Heart right ventricle (tissue), 16 donors: ENCODE data around the gene SERPINB10. TPM values are rescaled to one million over a fixed set of nuclear protein-coding genes. Genes with fewer than 3 reads are reported as not detected.

Experiments used
- ATAC-seq, 8 donors: fragments of 200-7000 bp; cut with Tn5 transposase; one replicate each; pipeline ENCODE4 v1.9.1; 2020; ENCODE audit warnings: mild to moderate bottlenecking in 8 of 8, moderate library complexity in 8 of 8, moderate number of reproducible peaks in 1 of 8
- DNase-seq, 2 donors: peaks; one replicate each; pipeline ENCODE4 v3.0.0-alpha.2; 2020
- H3K27ac ChIP-seq, 10 donors: fragments of 200-600 bp; sonication (generic) in 2 of 10; one replicate each; pipeline versions ENCODE4 v1.5.0 to v1.8.0; 2020 to 2022; ENCODE audit warnings: mild to moderate bottlenecking in 3 of 10
- H3K27me3 ChIP-seq, 7 donors: fragments of 200-600 bp; one replicate each; pipeline ENCODE4 v1.8.0; 2021 to 2022; ENCODE audit warnings: mild to moderate bottlenecking in 2 of 7
- H3K36me3 ChIP-seq, 9 donors: fragments of 200-600 bp; sonication (generic) in 1 of 9; one replicate each; pipeline versions ENCODE4 v1.5.0 to v1.8.0; 2020 to 2022; ENCODE audit warnings: mild to moderate bottlenecking in 2 of 9
- H3K4me1 ChIP-seq, 9 donors: fragments of 200-600 bp; sonication (generic) in 1 of 9; one replicate each; pipeline versions ENCODE4 v1.5.0 to v1.8.0; 2020 to 2022; ENCODE audit warnings: mild to moderate bottlenecking in 4 of 9
- H3K4me3 ChIP-seq, 10 donors: fragments of 200-600 bp; sonication (generic) in 2 of 10; one replicate each; pipeline versions ENCODE4 v1.5.0 to v1.8.0; 2020 to 2022; ENCODE audit warnings: mild to moderate bottlenecking in 7 of 10, moderate library complexity in 2 of 10
- H3K9me3 ChIP-seq, 11 donors: fragments of 200-600 bp in 10 of 11; sonication (generic) in 2 of 11; one replicate each; pipeline versions ENCODE4 v1.5.0 to v1.8.0; 2013 to 2022; ENCODE audit warnings: mild to moderate bottlenecking in 2 of 11, control low read depth in 1 of 11, moderate library complexity in 1 of 11
- CTCF ChIP-seq, 9 donors: fragments of 200-600 bp; sonication (generic) in 2 of 9; IDR thresholded peaks; one replicate each; pipeline versions ENCODE4 v1.5.0 to v1.8.0; 2021 to 2022; ENCODE audit warnings: antibody characterized with exemption in 9 of 9, mild to moderate bottlenecking in 5 of 9, moderate library complexity in 1 of 9
- WGBS, 2 donors: extraction: QIAGEN DNeasy Blood & Tissue Kit; methylation state at CpG; one replicate each; pipeline ENCODE4 v1.1.7; 2013; ENCODE audit warnings: inconsistent platforms in 1 of 2; 5-methylcytosine and 5-hydroxymethylcytosine counted together
- intact Hi-C, 10 donors: fragments of 100-400 bp; cut with DNase I; formaldehyde crosslinking; loops; one replicate each; pipeline versions ENCODE4 v1.11.1 to v1.14.2; 2022
- polyA plus RNA-seq, 2 donors: library from polyadenylated mRNA; stranded (reverse); fragments of 200-250 nt; gene quantifications; one replicate each; pipeline ENCODE4 v1.2.3, GENCODE V29; 2013
- total RNA-seq, 10 donors: library from RNA; stranded (reverse); fragmentation: NEBNext Ultra II Directional in 3 of 10; extraction: Animal tissue kit (Norgen Biotek cat#: 25700) in 3 of 10; gene quantifications; one replicate each; pipeline versions ENCODE4 v1.2.1 to v1.2.4, GENCODE V29; 2021 to 2023
- donor health status: Arrhythmogenic right ventricular cardiomyopathy.
- donor health status: ischemic (EF 13 %, LVEDD 7.1; RV severe dilation, severe dysfunction).
- donor health status: healthy with polysubstance abuse.
- donor health status: DM: no; HTN: yes; CAD: no.
- donor health status: DM: no; HTN: no; CAD: no.
- donor health status: ischemic (EF 25% LVEDD 6.9; RV normal size, moderate dysfunction).
- donor health status: ischemic (EF 25% LVEDD 5.7; RV mildly dilated, moderate dysfunction).
- donor health status: healthy.
- donor health status: DM: yes; HTN: yes; CAD: no.
- donor health status: Ischemic cardiomyopathy.
- donor health status: ischemic (EF 35%, LVEDD 5.7; RV mildly dilated, moderate dysfunction).
- donor health status: nonischemic (EF 11% LVEDD 7.7; RV severe dilation, severe dysfunction).
- donor health status: DM: yes; HTN: yes; CAD: no.
- donor health status: PGD.
- donor health status: ischemic (EF 29% LVEDD 5.4; RV normal size, mild dysfunction).
- donor health status: nonischemic (EF 23%, LVEDD 6.1; RV moderate dilation, normal function).

The SERPINB10 gene
- total and polyA plus RNA-seq, 12 donors, result not detected

GRCh38 chr18:63897072-63897471, 10.7 kb upstream of the SERPINB10 start:
- H3K9me3 ChIP-seq, result no peaks in the 10 kb centered on the region
- ATAC-seq, result no peak
- WGBS, 2 donors, result 61 to 67% methylated on average over 4 of the region's 4 CpGs
- DNase-seq, result no peak
- H3K36me3 ChIP-seq, result no peaks in the 10 kb centered on the region
- intact Hi-C loops, result no loop called here
- no peak for TF ChIP-seq CTCF (IDR thresholded peaks at IDR 0.05)
- H3K4me1 ChIP-seq, result peaks cover 0 to 26% (median 0%) of the 10 kb centered on the region in 9 donors
- peaks cover 0 to 4% (median 0%) of the 10 kb centered on the region in 7 donors for H3K27me3 ChIP-seq
- no peak overlapping the region for H3K27ac ChIP-seq
- no peak overlapping the region for H3K4me3 ChIP-seq

- no peak for DNase-seq
- intact Hi-C loops, result no loop called here
- no peaks in the 10 kb centered on the region for H3K9me3 ChIP-seq
- H3K36me3 ChIP-seq, result no peaks in the 10 kb centered on the region
- H3K4me1 ChIP-seq, result peaks cover 0 to 12% (median 0%) of the 10 kb centered on the region in 9 donors
- TF ChIP-seq CTCF (IDR thresholded peaks at IDR 0.05), result no peak
- peaks cover 0 to 4% (median 0%) of the 10 kb centered on the region in 7 donors for H3K27me3 ChIP-seq
- no peak overlapping the region for H3K4me3 ChIP-seq
- no peak for ATAC-seq
- H3K27ac ChIP-seq, result no peak overlapping the region
Observed at GRCh38 chr18:63899206-63899605, 8.6 kb upstream of the SERPINB10 start.

GRCh38 chr18:63903851-63904570, 3.7 kb upstream of the SERPINB10 start:
- DNase-seq (no peak), ATAC-seq (no peak)
- TF ChIP-seq CTCF (IDR thresholded peaks at IDR 0.05), result no peak
- Histone ChIP-seq H3K27me3 (no peaks in the 10 kb centered on the region), H3K27ac (no peak overlapping the region), H3K9me3 (no peaks in the 10 kb centered on the region), H3K4me1 (peaks cover 0 to 4% (median 0%) of the 10 kb centered on the region in 9 donors), H3K36me3 (no peaks in the 10 kb centered on the region), H3K4me3 (no peak overlapping the region)
- 88 to 93% methylated on average over 1 of the region's 1 CpG for WGBS, 2 donors
- intact Hi-C loops, result no loop called here

- Histone ChIP-seq H3K4me1 (peaks cover 0 to 4% (median 0%) of the 10 kb centered on the region in 9 donors), H3K27me3 (no peaks in the 10 kb centered on the region), H3K4me3 (no peak overlapping the region), H3K9me3 (no peaks in the 10 kb centered on the region), H3K27ac (no peak overlapping the region), H3K36me3 (no peaks in the 10 kb centered on the region)
- no peak for TF ChIP-seq CTCF (IDR thresholded peaks at IDR 0.05)
- intact Hi-C loops, result no loop called here
- 60 to 61% methylated on average over 1 of the region's 1 CpG for WGBS, 2 donors
- ATAC-seq, result no peak
- DNase-seq, result no peak
Observed at GRCh38 chr18:63904694-63905093, 3.1 kb upstream of the SERPINB10 start.
